Hippocampal formation (tissue), 2 donors: ENCODE measurements around the gene ZKSCAN3.
"Not testable (repeated sequence)": the region's sequence is repeated elsewhere in the genome, so short reads cannot be mapped to it uniquely, and the experiment has no call there.

Experiments used
- DNase-seq, 2 donors: peaks; one replicate each; lab custom pipeline; 2025; lab: John Stamatoyannopoulos, UW

The ZKSCAN3 gene

DNA sequence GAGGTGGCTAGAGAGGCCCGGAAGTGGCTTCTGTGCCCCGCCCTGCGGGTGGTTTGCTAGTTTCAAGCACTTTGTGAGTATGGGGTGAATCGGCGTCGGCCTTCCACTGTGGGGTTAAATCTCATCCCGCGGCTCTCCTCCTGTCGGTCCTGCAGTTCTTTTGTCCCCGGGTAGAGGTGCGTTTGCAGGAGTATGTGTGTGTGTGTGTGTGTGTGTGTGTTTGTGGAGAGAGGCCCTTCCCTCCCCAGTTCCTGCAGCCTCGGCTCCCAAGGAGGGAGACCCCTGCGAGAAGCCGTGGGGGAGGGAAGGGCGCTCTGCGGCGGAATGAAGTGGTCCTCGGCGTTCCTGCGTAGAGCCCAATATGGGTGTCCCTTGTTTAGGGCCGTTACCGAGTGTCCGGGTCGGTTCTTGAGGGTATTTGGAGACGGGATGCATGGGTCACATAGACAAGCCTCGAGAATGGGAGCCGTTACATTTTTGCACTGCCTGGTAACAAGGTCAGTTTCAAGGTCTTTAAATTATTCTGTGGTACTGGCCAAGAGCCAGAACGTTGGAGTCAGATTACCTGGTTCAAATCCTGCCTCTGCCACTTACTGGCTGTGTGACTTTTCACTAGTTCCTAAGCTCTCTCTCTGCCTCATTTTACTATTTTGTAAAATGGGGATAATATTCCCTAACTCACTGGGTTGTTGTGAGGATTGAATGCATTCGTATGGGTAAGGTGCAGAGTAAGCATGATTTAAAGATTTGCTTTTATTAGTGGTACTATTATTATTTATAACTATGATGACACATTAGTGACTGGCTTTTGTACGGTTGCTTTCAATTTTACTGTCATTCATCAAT is at the start of gene ZKSCAN3:
Gene ZKSCAN3, plus strand, starts transcription at position 56 of the 846 bp plus-strand sequence. CDS start 9,640 bp downstream, outside the sequence.
- peak; percentile 79 to 82 for DNase-seq

DNA sequence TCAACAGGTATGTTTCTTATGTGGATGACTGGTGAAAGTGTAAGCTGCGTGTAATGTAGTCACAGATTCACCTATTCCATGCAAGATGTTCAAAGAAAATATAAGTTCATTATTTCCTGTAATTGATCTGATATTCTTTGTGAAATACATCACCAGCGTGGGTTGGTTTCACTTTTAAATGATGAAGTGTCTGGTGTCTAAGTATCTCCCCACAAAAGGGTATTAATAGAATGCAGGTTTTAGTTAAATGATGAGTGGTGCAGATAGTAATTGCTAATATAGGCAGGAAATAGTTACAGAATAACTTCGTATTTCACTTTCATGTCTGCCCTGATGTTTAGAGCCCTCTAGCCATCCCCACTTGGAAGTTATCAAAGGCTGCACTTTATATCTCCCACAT is 46.2 kb upstream of the ZKSCAN3 start:
- no peak for DNase-seq

DNA sequence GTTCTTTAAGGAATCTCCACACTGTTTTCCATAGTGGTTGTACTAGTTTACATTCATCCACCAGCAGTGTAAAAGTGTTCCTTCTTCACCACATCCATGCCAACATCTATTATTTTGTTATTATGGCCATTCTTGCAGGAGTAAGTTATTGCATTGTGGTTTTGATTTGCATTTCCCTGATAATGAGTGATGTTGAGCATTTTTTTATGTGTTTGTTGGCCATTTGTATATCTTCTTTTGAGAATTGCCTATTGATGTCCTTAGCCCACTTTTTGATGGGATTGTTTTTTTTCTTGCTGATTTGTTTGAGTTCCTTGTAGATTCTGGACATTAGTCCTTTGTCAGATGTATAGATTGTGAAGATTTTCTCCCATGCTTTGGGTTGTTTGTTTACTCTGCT is 43.4 kb upstream of the ZKSCAN3 start:
- DNase-seq: not testable (repeated sequence)

DNA sequence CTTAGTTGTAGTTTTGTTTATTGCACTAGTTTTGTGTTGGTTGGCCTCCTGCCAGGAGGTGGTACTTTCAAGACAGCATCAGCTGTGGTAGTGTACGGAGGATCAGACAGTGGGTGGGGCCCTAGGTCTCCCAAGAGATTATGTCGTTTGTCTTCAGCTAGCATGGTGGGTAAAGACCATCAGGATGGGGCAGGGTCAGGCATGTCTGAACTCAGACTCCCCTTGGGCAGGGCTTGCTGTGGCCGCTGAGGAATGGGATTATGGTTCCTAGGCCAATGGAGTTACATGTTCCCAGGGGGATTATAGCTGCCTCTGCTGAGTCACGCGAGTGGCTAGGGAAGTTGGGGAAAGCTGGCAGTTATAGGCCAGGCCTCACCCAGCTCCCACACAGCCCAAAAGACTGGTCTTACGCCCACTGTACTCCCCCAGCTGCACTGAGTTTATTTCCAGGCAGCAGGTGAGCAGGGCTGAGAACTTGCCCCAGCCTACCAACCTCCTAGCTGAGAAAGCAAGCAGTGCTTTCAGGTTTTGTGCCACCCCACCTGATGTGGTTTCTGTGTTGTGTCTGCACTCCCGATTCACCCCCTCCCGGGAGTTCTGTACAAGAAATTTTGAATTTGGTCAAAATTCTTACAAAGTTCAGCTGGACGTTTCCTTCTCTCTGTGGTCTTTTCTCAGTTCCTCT is 38.5 kb upstream of the ZKSCAN3 start:
- no peak for DNase-seq

DNA sequence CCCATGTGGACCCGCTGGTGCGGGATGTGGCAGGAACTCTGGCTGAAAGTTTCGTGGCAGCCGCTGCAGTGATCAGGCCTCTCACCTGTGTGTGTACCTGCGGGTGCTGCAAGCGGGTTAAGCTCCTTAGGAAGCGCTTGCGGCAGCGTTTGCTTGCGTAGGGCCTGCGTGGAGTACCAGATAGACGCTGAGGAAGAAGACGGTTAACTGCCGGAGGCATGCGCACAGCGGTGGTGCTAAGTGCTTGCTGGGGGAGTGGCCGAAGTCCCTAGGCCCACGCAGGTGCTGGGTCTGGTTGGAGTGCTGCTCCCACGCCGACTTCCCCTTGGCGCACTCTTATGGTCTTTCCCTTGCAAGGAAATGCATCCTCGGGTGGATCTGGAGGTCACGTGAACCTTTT is 36.8 kb upstream of the ZKSCAN3 start:
- no peak for DNase-seq

DNA sequence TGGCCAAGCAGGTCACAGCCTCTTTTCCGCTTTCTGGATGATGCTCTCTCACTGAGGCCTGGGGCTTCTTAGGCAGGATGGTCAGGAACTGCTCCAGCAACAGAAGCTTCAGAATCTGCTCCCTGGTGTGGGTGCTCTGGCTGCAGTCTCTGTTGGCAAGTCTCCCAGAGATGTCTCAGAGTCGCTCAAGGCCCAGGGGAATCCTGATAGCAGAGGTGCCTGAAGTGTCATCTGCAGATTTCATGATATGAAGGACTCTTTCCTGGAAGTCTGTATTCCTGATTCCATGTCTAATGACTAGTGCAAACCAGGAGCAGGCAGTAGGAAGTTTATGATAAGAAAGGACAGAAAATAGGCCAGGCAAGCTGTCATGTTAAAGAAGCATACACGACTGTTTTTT is 34.1 kb upstream of the ZKSCAN3 start:
- no peak for DNase-seq

DNA sequence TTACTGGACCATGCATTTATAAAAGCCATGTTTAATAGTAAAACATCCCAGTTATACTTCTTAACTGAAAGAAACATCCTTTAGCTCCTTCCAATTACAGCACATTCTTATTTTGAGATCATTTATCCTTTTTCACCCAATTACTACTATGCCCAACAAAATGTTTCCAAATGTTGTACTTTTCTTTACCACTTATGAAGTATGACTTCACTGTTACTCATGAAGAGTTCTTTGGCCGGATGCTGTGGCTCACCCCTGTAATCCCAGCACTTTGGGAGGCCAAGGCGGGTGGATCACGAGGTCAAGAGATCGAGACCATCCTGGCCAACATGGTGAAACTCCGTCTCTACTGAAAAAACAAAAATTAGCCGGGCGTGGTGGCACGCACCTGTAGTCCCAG is 31.9 kb upstream of the ZKSCAN3 start:
- not testable (repeated sequence) for DNase-seq

DNA sequence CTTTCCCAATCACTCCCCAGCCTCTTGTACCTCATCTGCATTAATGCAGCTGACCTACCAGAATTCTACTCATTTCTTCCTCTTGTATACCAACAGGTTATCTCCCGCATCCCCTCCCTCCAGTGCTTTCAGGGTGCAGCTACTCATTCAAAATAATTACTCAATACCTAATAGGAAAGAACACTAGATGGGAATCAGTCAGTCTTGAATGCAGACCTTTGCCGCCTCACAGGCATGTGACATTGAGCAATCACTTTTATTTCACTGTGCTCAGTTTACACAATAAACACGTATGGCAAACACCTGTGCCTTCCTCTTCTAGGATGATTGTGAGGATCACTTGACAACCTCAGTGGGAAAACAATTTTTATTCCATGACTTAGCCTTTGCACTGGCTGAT is 27.1 kb upstream of the ZKSCAN3 start:
- DNase-seq: no peak

DNA sequence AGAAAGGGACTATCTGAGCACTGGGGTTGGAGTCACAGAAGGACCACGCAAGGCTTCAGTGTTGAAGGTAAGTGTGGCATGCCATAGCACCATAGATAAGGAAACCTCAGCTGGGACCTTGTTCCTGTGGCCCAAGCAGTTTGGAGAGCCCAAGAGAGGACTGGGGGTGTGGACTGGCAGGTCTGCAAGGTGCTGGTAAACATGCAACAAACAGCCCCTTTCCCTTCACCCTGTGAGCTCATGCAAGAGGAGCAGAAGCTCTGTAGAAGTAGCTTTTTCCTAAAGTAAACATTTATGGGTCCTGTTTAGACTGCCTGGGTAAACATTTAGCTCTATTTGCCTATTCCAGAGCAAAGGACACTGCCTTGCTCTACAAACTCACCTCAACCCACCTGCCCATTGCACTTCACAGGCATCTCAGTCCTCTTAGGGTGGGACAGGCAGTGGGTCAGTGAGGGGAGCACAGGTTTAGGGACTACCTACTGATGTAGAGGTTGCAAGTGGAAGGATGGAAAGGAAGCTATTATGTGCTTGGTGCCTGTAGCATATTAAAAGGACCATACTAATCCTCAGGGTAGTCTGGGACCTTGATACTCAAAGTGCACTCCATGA is 25.8 kb upstream of the ZKSCAN3 start:
- no peak for DNase-seq

DNA sequence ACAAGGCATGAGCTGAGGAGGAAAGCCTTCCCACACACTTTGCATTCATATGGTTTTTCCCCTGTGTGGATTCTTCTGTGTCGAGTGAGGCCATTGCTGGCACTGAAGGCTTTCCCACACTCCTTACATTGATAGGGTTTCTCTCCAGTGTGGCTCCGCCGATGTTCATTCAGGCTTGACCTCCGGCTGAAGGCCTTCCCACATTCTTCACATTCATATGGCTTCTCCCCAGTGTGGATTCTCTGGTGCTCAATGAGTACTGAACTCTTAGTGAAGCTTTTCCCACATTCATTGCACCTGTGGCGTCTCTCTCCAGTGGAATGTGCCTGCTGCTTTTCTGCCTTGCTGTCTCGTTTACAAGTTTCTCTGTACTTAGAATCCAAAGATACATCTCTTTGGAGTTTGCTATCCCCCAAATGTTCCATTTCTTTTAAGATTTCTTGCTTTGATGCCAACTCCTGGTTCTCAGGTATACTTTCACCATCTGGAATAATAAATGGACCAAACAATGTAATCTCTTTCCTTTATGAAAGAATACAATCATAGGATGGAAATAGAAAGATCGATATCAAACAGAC is 23.3 kb upstream of the ZKSCAN3 start:
- no peak for DNase-seq

DNA sequence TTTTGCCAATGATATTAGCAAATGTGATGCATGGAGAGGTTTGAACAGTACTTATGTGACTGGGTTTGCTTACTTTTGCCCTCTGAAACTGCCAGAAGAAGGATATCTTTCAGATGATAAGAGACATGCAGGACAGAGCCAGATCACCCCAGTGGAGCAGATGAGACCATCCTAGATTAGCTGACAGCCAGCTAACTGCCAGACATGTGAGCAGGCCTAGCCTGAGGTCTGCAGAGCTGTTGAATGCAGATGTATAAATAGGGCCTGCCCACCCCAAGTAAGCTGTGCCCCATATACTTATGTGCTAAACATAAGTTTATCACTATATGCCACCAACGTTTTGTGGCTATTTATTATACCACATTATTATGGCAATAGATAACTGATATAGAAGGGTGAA is 19.7 kb upstream of the ZKSCAN3 start:
- DNase-seq: no peak

DNA sequence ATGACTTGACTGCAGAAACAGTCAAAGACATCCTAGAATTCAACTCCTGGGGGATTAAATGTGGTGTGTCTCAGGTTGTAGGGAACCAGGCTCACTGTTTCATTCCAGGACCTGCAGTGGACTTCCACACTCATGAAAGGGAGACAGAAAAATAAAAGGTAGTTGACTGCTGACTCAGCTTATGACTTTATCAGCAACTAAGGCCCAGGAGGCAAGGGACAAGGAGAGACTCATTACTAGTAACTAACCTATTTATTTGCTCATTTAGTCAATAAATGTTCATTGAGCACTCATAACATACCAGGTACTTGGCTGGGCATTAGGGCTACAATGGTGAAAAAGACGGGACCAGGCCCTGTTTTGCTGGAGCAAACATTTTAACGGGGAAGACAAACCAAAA is 16.7 kb upstream of the ZKSCAN3 start:
- no peak for DNase-seq

DNA sequence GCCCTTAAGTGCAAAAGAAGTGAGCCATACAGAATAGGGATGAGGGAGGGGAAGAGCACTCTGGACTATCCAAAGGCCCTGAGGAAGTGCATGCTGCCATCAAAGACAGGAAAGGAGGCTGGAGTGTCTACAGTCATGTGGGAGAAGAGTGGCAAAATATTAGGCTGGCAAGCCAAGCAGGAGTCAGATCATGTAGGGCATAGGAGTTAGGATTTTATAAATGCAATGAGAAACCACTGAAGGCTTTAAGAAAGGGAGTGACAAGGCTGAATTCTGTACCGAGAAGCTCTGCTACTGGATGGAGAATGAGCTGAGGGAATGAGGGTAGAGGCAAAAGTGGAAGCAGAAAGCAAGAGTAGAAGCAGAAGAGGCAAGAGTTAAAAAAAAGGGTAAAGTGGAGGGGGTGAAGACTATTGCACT is 16.1 kb upstream of the ZKSCAN3 start:
- no peak for DNase-seq

DNA sequence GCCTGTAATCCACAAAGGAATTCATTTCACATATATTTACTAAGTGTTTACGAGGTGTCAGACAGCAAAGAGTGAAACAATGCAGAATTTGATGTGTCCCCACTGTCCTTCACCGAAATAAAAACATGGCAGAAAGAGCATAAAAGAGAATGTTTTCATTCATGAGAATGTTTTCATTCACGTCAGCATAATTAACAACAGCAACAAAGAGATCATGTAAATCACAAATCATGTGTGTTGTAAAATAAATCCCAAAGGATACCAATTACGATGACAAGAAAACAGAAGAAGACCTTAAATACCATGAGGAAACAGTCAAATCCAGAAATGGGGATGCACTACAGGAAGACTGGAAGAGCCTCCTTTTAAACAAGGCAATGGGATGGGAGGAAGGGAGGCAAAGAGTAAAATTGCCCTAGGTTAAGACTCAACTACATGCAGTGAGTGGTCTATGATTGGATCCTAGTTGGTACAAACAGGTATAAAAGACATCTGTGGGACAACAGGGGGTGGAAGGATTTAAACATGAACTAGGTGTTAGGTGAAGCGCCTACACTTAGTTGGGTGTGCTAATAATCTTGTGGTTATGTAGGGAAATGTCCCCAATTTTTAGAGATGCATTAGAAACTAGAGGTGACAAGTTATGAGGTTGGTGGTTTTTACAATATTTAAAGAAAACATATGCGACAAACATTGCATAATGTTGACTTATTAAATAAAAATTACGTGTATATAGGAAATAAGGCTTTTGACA is 15.3 kb upstream of the ZKSCAN3 start:
- DNase-seq: no peak

DNA sequence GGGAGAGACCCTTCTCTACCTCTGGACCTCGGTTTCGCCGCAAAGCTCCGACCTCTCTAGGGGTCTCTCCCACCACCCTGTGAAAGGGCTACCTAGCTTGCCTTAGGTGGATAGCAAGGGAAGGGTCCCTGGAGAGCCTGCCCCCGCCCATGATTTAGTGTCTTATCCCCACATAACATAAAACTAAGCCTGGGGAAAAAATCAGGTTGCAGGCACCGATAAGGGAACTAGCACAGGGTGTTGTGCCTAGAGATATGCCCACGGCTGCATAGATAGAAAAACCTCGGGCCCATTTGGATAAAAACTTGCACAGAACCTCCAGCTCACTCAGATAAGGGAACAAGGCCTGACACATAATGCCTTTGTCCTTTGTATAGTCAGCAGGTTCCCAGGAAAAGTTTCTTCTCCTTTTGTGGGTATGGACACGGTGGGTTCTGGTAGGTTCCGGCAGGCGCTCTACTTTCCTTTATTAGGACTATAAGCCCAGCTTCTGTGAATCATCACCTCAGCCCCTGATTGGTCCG is 14.6 kb upstream of the ZKSCAN3 start:
- DNase-seq: no peak

DNA sequence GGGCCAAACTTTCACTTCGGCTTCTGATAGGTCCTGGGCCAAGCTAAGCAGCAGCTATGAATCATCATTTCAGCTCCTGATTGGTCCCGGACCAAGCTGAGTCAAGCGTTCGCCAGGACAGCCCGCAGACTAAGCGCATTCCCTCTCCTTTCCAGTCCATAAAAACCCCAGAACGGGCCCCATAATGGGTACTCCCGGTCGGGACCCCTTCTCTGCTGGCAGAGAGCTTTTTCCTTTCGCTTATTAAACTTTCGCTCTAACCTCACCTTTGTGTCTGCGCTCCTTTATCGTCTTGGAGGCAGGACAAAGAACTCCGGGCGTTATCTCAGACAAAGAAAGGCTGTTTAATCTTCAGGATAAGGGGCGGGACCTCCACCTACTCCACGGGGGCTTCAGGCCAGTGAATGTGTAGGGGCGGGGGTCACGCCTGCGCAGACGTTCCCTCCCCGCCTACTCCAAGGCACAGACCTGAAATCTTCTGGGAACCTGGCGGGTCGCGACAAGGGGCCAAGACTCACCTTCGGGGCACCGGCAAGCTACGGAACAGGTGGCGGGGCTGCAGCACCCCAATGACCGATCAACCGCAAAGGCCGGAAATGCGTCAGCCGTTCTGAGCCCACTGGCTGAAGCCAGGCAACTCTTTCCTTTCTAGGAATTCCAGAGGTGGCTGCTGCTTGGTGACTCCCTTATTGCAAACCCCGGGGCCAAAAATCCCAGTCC is 14.0 kb upstream of the ZKSCAN3 start, which contains the start of gene ZSCAN31:
Gene ZSCAN31, minus strand, starts transcription at position 585 of the 720 bp plus-strand sequence. CDS start 6,465 bp downstream, outside the sequence.
- peak; percentile 74 to 84 for DNase-seq

DNA sequence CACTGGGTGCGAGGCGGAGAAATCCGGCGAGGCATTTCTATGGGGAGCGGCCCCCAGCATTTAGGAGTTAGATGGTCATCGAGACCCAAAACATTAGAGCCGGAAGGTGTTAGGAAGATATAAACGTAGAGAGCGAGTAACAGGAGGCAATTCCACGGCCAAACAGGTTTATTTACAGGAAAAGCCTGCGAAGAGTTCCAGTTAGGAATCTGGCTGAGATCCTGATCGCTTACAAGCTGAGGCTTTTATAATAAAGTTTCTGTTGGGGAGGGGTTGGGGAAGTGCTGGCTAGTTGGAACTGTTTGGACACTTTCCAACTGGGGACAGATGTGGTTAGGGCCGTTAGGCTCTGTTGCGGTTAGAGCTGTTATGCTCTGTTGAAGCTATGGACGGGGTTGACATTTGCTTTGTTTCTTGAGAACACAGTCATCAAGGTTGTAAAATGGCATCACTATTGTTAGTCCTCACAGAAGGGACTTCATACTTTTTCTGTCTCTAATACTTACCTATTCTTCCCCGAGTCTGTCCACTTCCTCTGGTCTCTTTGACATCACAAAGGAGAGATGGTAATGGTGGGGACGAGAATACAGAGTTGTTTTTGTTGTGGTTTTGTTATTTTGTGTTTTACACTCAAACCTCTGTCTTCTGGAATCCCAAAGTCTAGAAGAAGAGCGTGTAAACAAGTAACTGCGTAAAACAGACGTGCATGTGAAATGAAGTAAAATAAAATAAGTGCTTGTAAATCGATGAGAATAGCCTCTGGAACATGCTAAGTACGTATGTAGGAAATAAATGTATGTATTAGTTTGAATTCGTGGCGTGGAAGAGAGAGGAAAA is 13.2 kb upstream of the ZKSCAN3 start:
- DNase-seq: peak in 1 of 2 donors; percentile 45

DNA sequence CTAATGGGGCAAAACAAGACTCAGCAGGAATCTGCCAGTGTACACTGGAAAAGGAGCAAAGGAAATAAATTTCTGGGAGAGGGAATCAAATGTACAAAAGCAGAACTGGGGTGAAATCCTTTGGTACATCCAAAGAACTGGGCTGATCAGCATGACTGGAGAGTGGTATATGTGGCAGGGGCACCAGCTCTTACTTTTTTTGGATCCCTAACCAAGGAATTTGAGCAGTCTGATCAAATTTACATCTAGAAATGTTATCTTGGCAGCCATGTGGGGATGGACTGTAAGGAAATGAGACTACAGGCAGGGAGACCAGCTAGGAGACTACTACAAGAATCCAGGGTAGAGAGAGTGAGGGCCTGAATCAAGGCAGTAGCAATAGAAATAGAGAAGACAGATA is 12.6 kb upstream of the ZKSCAN3 start:
- no peak for DNase-seq

DNA sequence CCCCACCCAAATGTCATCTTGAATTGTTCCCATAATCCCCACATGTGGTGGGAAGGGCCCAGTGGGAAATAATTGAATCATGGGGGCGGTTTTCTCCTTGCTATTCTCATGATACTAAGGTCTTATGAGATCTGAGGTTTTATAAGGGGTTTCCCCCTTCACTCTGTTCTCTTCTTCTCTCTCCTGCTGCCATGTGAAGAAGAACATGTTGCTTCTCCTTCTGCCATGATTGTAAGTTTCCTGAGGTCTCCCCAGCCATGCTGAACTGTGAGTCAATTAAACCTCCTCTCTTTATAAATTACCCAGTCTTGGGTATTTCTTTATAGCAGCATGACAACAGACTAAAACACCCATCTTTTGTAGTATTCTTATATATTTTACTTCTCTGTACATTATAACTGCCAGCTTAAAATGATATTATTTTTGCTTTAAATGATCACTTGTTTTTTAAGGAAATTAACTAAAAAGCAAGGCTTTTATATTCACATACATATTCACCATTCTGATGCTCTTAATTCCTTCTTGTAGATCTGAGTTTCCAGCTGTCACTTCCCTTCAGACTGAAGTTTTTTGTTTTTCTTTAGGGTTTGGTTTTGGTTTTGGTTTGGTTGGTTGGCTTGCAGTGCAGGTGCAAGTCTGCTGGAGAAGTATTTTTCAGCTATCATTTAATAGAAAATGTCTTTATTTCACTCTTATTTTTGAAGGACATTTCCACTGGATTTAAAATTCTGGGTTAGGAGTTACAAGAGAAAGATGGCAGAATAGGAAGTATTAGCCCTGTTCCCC is 9.2 kb upstream of the ZKSCAN3 start:
- DNase-seq: no peak
